ENCODE measurements around the gene LBH.

The LBH gene

GRCh38 chr2:30252723-30253701 lies 21.7 kb downstream of the LBH start:
- H3K4me1 ChIP-seq (ENCODE audit: control insufficient read depth, low read depth, low read length), result no peaks in the 10 kb centered on the region
- no peaks in the 10 kb centered on the region for H3K27me3 ChIP-seq (ENCODE audit: control insufficient read depth, insufficient read depth, low read length)
- no peak overlapping the region for H3K4me3 ChIP-seq (ENCODE audit: low read length)
- no peak overlapping the region for H3K9ac ChIP-seq (ENCODE audit: low read length)
- H3K36me3 ChIP-seq (ENCODE audit: control insufficient read depth, low read depth, low read length), result peaks cover 3% of the 10 kb centered on the region
- no peak overlapping the region for H3K27ac ChIP-seq (ENCODE audit: low read length)
- no peaks in the 10 kb centered on the region for H3K9me3 ChIP-seq (ENCODE audit: control insufficient read depth, low read depth, low read length)

GRCh38 chr2:30253873-30254684 lies 22.7 kb downstream of the LBH start:
- peaks cover 4% of the 10 kb centered on the region for H3K36me3 ChIP-seq (ENCODE audit: control insufficient read depth, low read depth, low read length)
- no peak overlapping the region for H3K4me3 ChIP-seq (ENCODE audit: low read length)
- H3K9me3 ChIP-seq (ENCODE audit: control insufficient read depth, low read depth, low read length), result no peaks in the 10 kb centered on the region
- H3K4me1 ChIP-seq (ENCODE audit: control insufficient read depth, low read depth, low read length), result no peaks in the 10 kb centered on the region
- no peak overlapping the region for H3K9ac ChIP-seq (ENCODE audit: low read length)
- no peaks in the 10 kb centered on the region for H3K27me3 ChIP-seq (ENCODE audit: control insufficient read depth, insufficient read depth, low read length)
- no peak overlapping the region for H3K27ac ChIP-seq (ENCODE audit: low read length)

GRCh38 chr2:30254685-30255001 lies 23.3 kb downstream of the LBH start:
- Histone ChIP-seq H3K4me1 (ENCODE audit: control insufficient read depth, low read depth, low read length) (no peaks in the 10 kb centered on the region), H3K9ac (ENCODE audit: low read length) (no peak overlapping the region), H3K4me3 (ENCODE audit: low read length) (no peak overlapping the region), H3K9me3 (ENCODE audit: control insufficient read depth, low read depth, low read length) (no peaks in the 10 kb centered on the region), H3K27ac (ENCODE audit: low read length) (no peak overlapping the region), H3K36me3 (ENCODE audit: control insufficient read depth, low read depth, low read length) (peaks cover 4% of the 10 kb centered on the region), H3K27me3 (ENCODE audit: control insufficient read depth, insufficient read depth, low read length) (no peaks in the 10 kb centered on the region)

DNA sequence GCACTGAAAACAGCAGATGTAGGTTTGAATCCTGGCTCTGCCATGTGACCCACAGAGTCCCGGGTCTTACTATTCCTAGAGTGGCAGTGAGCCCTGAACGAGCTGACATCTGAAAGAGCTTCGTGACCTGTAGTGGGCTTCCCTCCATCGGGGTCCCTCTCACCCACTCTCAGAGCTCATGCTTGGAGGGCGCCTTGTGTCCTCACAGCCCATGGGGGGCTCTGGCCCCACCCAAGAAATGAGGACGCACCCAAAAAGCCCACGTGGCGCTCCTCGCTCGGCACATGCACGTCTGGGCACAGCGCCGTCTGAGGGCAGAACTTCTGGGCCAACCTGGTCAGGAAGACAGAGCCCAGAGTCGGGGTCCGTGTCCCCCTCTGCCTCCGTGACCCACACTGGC lies 23.7 kb downstream of the LBH start:
- Histone ChIP-seq H3K4me3 (ENCODE audit: low read length) (no peak overlapping the region), H3K36me3 (ENCODE audit: control insufficient read depth, low read depth, low read length) (peaks cover 4% of the 10 kb centered on the region), H3K27me3 (ENCODE audit: control insufficient read depth, insufficient read depth, low read length) (no peaks in the 10 kb centered on the region), H3K9me3 (ENCODE audit: control insufficient read depth, low read depth, low read length) (no peaks in the 10 kb centered on the region), H3K4me1 (ENCODE audit: control insufficient read depth, low read depth, low read length) (no peaks in the 10 kb centered on the region), H3K27ac (ENCODE audit: low read length) (no peak overlapping the region), H3K9ac (ENCODE audit: low read length) (no peak overlapping the region)

DNA sequence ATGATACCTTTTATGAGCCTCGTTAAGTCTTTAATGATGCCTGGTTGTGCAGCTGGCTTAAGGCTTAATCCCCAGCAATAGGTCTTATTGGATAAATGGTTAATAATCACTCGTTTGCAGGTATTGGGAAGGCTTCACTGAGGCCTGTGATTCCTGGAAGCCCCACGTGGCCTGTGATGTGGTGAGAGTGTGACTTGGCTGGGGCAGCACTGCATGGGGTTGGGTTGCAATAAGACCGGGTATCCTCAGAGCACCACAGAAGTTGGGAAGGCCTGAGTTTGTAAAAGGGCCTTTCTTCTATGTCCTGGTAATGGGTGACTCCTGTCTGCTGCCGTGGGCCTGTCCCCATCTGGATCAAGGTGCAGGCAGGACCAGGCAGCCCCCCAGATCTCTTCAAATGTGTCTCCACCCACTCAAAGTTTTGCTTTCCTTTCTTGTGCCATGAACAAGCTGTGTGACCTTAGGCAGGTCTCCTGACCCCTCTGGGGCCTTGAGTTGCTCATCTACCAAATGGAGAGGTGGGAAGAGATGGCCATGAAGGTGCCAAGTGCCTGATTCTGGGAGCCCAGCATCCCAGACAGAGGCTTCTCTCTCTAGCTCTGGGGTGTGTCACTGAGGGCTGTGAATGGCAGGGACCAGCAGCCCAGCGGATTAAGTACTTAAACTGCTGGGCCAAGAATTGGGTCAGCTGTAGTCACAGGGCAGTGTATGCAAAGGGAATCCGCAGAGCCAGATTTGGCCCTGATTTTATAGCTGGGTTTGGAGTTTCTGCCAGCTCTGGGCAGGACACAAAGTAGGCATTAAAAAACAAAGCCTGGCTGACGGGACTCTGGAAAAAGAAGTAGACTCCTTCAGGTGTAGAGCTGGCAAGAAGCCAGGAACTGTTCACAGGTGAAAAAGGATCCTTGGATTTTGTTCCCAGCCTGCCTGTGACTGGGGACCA lies 24.4 kb downstream of the LBH start:
- Histone ChIP-seq H3K4me3 (ENCODE audit: low read length) (no peak overlapping the region), H3K27me3 (ENCODE audit: control insufficient read depth, insufficient read depth, low read length) (no peaks in the 10 kb centered on the region), H3K27ac (ENCODE audit: low read length) (no peak overlapping the region), H3K36me3 (ENCODE audit: control insufficient read depth, low read depth, low read length) (peaks cover 4% of the 10 kb centered on the region), H3K9ac (ENCODE audit: low read length) (no peak overlapping the region), H3K9me3 (ENCODE audit: control insufficient read depth, low read depth, low read length) (no peaks in the 10 kb centered on the region), H3K4me1 (ENCODE audit: control insufficient read depth, low read depth, low read length) (no peaks in the 10 kb centered on the region)

DNA sequence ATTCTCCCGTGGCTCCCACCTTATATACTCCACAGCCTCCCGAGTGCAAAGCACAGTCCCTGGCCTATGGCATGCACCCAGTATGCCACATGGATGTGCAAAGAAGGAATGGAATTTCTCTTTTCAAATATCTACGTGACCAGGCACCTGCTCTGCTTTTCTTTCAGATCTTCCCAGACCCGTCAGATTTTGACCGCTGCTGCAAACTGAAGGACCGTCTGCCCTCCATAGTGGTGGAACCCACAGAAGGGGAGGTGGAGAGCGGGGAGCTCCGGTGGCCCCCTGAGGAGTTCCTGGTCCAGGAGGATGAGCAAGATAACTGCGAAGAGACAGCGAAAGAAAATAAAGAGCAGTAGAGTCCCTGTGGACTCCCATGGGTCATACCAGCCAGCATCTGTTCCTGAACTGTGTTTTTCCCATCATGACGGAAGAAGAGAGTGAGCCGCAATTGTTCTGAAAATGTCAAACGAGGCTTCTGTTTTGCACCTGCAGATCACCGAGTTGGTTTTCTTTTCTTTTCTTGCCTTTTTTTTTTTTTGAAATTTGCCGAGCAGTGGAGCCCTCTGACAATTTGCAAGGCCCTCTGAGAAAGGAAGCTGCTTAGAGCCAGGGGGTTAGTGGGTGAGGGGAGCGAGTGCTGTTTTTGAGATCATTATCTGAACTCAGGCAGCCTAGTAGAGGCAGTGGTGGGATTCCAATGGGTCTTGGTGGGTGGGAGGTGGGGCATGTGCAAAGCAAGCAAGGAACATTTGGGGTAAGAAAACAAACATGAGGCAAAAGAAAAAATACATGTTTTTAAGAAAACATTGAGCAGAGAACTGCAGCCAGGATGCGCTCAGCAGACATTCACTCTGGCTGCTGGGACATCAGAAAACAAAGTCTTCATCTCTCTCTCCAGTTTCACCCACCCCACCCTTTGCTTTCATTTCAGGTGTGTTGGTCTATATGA lies 26.2 kb downstream of the LBH start:
- Histone ChIP-seq H3K27me3 (ENCODE audit: control insufficient read depth, insufficient read depth, low read length) (no peaks in the 10 kb centered on the region), H3K36me3 (ENCODE audit: control insufficient read depth, low read depth, low read length) (peaks cover 4% of the 10 kb centered on the region), H3K9ac (ENCODE audit: low read length) (no peak overlapping the region), H3K4me3 (ENCODE audit: low read length) (no peak overlapping the region), H3K9me3 (ENCODE audit: control insufficient read depth, low read depth, low read length) (no peaks in the 10 kb centered on the region), H3K4me1 (ENCODE audit: control insufficient read depth, low read depth, low read length) (no peaks in the 10 kb centered on the region), H3K27ac (ENCODE audit: low read length) (no peak overlapping the region)

- peaks cover 4% of the 10 kb centered on the region for H3K36me3 ChIP-seq (ENCODE audit: control insufficient read depth, low read depth, low read length)
- no peaks in the 10 kb centered on the region for H3K27me3 ChIP-seq (ENCODE audit: control insufficient read depth, insufficient read depth, low read length)
- H3K9me3 ChIP-seq (ENCODE audit: control insufficient read depth, low read depth, low read length), result no peaks in the 10 kb centered on the region
- no peaks in the 10 kb centered on the region for H3K4me1 ChIP-seq (ENCODE audit: control insufficient read depth, low read depth, low read length)
- H3K4me3 ChIP-seq (ENCODE audit: low read length), result no peak overlapping the region
- no peak overlapping the region for H3K9ac ChIP-seq (ENCODE audit: low read length)
- H3K27ac ChIP-seq (ENCODE audit: low read length), result no peak overlapping the region
Observed at GRCh38 chr2:30259071-30259470, 27.7 kb downstream of the LBH start.

GRCh38 chr2:30259827-30260679 lies 28.7 kb downstream of the LBH start:
- Histone ChIP-seq H3K36me3 (ENCODE audit: control insufficient read depth, low read depth, low read length) (peaks cover 4% of the 10 kb centered on the region), H3K9me3 (ENCODE audit: control insufficient read depth, low read depth, low read length) (no peaks in the 10 kb centered on the region), H3K27ac (ENCODE audit: low read length) (no peak overlapping the region)

GRCh38 chr2:30260941-30261340 lies 29.6 kb downstream of the LBH start:
- H3K4me1 ChIP-seq (ENCODE audit: control insufficient read depth, low read depth, low read length), result no peaks in the 10 kb centered on the region
- no peak overlapping the region for H3K4me3 ChIP-seq (ENCODE audit: low read length)
- no peak overlapping the region for H3K27ac ChIP-seq (ENCODE audit: low read length)
- H3K9me3 ChIP-seq (ENCODE audit: control insufficient read depth, low read depth, low read length), result no peaks in the 10 kb centered on the region
- no peaks in the 10 kb centered on the region for H3K27me3 ChIP-seq (ENCODE audit: control insufficient read depth, insufficient read depth, low read length)
- no peak overlapping the region for H3K9ac ChIP-seq (ENCODE audit: low read length)
- peaks cover 4% of the 10 kb centered on the region for H3K36me3 ChIP-seq (ENCODE audit: control insufficient read depth, low read depth, low read length)

More at GRCh38 chr2:30259827-30260679, 28.7 kb downstream of the LBH start:
- Histone ChIP-seq H3K4me1 (ENCODE audit: control insufficient read depth, low read depth, low read length) (no peaks in the 10 kb centered on the region), H3K27me3 (ENCODE audit: control insufficient read depth, insufficient read depth, low read length) (no peaks in the 10 kb centered on the region), H3K9ac (ENCODE audit: low read length) (no peak overlapping the region), H3K4me3 (ENCODE audit: low read length) (no peak overlapping the region)
